Inferior parietal cortex (tissue), 1 donor: ENCODE measurements around the gene TTC4.

Experiments
- DNase-seq: peaks from one replicate; pipeline ENCODE4 v3.0.0-alpha.2; 2016; ENCODE audit errors: extremely low spot score

TTC4 gene

GRCh38 chr1:54703471-54703870 lies 12.2 kb upstream of the TTC4 start:
- DNase-seq = no peak

- DNase-seq = no peak
These were observed 10.5 kb upstream of the TTC4 start for GRCh38 chr1:54705153-54705552.

- no peak for DNase-seq
These were observed 9.2 kb upstream of the TTC4 start for GRCh38 chr1:54706419-54706818.

GRCh38 chr1:54708385-54708784 lies 7.3 kb upstream of the TTC4 start:
- DNase-seq = no peak

GRCh38 chr1:54709547-54710292 lies 5.9 kb upstream of the TTC4 start:
- DNase-seq = no peak

- no peak for DNase-seq
These were observed 5.2 kb upstream of the TTC4 start for GRCh38 chr1:54710434-54710833.

- DNase-seq = no peak
These were observed 4.8 kb upstream of the TTC4 start for GRCh38 chr1:54710841-54711240.

- DNase-seq = no peak
These were observed 4.1 kb upstream of the TTC4 start for GRCh38 chr1:54711536-54711935.

- DNase-seq = no peak
These were observed 674 bp upstream of the TTC4 start for GRCh38 chr1:54714881-54715492.

GRCh38 chr1:54716299-54717047 lies 812 bp downstream of the TTC4 start:
- no peak for DNase-seq

GRCh38 chr1:54721719-54722118 lies 6.1 kb downstream of the TTC4 start:
- DNase-seq = no peak

- DNase-seq = no peak
These were observed 8.3 kb downstream of the TTC4 start for GRCh38 chr1:54723985-54724384.

GRCh38 chr1:54724771-54725170 lies 9.1 kb downstream of the TTC4 start:
- no peak for DNase-seq

GRCh38 chr1:54728027-54728426 lies 12.4 kb downstream of the TTC4 start:
- DNase-seq = no peak

- DNase-seq = no peak
These were observed 21.0 kb downstream of the TTC4 start for GRCh38 chr1:54736685-54737084.

- DNase-seq = no peak
These were observed 22.6 kb downstream of the TTC4 start for GRCh38 chr1:54738244-54738643.

- no peak for DNase-seq
These were observed 25.9 kb downstream of the TTC4 start for GRCh38 chr1:54741531-54741930.

GRCh38 chr1:54742282-54742681 lies 26.6 kb downstream of the TTC4 start:
- no peak for DNase-seq

GRCh38 chr1:54743416-54744226 lies 28.0 kb downstream of the TTC4 start:
- DNase-seq = no peak

- DNase-seq = no peak
These were observed 29.0 kb downstream of the TTC4 start for GRCh38 chr1:54744696-54745095.

- DNase-seq = no peak
These were observed 29.6 kb downstream of the TTC4 start for GRCh38 chr1:54745274-54745673.

- DNase-seq = no peak
These were observed 30.2 kb downstream of the TTC4 start for GRCh38 chr1:54745864-54746263.
